Frontal cortex (tissue), 4 donors: ENCODE data around the gene BSG. TPM values are rescaled to one million over a fixed set of nuclear protein-coding genes. Genes with fewer than 3 reads are reported as not detected.
"Not testable (repeated sequence)": the region's sequence is repeated elsewhere in the genome, so short reads cannot be mapped to it uniquely, and the experiment has no call there.

ENCODE experiments used
- DNase-seq, 2 donors: peaks; one replicate each; pipeline ENCODE4 v3.0.0; 2012; ENCODE audit warnings: low spot score in 2 of 2
- FAIRE-seq: peaks from 2 replicates; lab custom pipeline; 2012; peaks lifted over from hg19 to GRCh38; lab: Jason Lieb, UNC
- total RNA-seq: library from RNA; depleted of rRNA; stranded (reverse); fragments of >200 nt; gene quantifications from one replicate; pipeline ENCODE4 v1.2.3, GENCODE V29; 2014
- donor health status: control.
- donor health status: control.
- donor health status: control.

BSG gene
- total RNA-seq, 1 donor from 2014 or later: 114 TPM

DNA sequence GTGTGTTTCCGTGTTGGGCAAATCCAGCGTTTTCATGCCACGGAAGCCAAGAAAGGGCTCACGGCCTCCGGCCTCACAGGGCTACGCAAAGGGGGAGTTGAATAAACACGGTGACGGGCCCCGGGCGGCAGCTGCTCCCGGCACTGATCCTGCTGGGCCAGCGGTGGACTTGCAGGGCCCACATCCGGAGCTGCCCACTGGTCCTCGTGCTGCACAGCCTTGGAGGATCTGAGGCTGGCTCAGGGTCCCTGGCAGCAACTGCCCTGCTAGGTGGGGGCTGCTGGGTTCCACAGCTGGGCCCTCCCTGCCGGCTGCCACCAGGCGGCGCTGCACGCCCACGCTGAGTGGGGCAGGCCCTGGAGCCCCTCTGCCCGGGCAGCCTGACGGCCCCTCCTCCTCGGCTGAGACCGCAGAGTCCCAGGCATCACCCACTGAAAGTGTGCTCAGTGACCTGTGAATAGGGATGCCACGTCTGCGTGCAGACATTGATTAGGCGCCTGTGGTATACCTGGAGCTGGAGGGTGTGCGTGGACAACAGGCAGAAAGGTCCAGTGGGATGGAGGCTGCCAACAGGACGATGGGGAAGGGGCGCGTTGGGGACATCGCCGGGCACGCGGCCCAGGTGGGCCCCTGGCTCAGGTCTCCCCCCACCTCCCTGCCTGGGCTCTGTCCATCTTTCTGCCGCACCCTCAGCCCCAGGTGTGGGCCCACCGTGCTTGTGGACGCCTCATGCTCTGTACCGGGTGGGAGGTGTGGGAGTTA is 12.0 kb downstream of the BSG start:
- FAIRE-seq (no peak), DNase-seq (peak; percentile 81 to 83)

DNA sequence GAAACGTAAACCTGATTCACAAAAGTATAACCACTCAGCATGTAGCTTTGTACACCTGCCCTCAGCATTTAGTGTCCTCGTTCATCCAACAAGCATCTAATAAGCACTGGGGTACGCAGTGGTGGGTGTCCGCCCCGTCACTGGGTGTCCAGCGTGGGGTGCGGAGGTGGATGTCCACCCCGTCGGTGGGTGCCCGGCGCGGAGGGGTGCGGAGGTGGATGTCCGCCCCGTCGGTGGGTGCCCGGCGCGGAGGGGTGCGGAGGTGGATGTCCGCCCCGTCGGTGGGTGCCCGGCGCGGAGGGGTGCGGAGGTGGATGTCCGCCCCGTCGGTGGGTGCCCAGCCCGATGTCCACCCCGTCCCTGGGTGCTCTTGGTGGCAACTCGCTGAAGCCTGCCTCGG is 12.8 kb downstream of the BSG start:
- DNase-seq, FAIRE-seq: not testable (repeated sequence)

DNA sequence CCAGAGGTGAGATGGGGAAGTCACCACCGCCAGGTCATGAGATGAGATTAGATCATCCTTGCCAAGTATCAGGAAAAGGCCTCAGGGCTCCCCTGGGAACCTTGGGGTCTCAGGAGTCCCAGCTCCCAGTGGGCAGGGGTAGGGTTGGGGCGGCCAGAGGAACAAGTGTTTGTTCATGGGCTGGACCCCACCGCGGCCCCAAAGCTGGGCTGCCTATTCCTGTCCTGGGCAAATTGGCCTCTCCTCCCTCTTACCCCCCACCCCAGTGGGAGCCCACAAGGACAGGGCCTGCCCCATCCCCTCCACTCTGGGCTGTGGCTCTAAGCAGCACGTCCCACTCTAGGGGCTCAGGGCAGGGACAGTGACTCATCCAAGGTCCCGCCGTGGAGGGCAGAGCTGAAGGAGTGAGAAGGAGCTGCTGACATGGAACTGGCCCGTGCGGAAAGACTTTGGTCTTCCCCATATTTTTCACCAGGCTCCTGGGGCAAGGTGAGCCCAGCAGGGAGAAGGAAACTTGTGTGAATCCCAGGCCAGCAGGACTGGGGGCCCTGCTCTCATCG is 13.2 kb downstream of the BSG start:
- DNase-seq (no peak), FAIRE-seq (no peak)

DNA sequence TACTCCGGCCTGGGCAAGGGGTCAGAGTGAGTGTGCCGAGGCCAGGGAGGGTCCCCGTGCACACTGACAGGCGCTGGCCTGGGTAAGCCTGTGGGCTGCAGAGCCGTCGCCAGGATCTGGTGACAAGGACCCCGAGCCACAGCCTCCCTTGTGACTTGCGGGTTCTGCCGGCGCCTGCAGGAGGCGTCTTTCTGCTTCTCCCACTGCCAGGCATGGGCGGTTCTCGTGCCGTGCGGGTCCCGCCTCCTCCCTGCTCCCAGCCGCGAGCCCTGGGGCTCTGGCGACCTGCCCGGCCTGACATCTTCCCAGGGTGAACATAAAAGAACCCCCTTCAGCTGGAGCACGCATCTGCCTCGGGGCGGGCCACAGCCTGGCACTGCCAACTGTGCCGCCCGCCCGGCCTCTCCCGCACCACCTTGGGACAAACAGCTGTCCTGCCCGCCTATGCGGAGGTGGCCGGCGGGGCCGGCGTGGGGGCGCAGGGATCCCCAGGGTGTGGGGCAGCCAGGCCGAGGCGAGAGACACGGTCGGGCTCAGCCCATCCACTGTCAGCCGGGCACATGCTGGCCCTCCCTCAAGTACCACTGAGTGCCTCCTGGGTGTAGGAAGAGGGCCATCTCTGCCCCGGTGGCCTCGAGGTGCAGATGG is 15.8 kb downstream of the BSG start:
- peak; percentile 82 to 84 for DNase-seq
- no peak for FAIRE-seq

DNA sequence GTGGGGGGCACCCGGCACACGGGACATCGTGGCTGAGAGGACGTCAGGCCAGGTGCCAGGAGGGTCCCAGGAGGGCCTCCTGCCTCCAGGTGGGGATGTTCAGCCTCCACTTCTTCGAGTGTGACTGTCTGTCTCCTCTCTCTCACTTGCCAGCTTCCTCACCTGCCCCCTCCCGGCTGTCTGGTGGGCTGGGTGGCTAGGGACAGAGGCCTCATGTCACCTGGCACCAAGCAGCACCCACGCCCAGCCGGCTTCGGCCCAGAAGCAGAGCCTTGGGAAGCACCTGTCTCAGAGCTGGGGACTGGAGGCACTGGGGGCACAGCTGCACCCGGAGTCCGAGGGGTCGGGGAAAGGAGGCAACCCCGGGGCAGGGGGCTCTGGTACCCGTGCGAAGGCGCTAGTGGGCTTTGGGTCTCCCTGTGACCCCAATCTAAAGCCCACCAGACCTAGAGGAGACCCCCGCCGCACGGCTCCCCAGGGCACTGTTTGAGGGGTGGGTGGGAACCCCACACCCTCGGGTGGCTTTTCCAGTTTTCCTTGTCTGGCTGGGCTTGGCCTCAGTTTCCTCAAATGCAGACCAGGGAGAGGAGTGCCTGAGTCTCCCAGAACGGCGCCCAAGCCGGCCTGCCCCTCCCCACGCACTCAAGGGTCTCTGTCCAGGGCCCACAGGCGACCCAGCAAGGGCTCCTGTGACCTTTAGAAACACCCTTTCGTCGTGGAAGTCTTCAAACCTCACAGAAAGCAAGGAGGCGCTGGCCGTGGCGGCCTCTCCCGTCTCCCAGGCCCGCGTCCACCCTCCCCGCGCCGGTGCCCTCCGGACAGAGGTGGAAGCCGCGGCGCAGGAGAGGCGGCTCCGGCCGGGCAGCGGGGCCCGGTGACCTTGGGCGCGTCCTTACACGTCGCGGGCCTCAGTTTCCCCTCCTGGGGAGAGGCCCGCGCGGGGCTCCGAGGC is 16.6 kb downstream of the BSG start:
- DNase-seq: no peak
- no peak for FAIRE-seq

DNA sequence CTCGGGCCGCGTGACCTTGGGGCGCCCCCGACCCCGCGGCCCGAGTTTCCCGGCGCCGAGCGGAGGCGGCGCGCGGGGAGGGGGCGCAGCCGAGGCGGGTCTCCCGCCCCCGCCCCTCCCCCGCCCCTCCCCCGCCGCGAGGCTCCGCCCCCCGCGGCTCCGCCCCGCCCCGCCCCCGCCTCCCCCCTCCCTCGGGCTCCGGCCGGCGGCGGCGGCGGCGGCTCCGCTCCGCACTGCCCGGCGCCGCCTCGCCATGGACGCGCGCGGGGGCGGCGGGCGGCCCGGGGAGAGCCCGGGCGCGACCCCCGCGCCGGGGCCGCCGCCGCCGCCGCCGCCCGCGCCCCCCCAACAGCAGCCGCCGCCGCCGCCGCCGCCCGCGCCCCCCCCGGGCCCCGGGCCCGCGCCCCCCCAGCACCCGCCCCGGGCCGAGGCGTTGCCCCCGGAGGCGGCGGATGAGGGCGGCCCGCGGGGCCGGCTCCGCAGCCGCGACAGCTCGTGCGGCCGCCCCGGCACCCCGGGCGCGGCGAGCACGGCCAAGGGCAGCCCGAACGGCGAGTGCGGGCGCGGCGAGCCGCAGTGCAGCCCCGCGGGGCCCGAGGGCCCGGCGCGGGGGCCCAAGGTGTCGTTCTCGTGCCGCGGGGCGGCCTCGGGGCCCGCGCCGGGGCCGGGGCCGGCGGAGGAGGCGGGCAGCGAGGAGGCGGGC is 17.4 kb downstream of the BSG start, which contains the start of gene HCN2:
HCN2 (plus strand) TSS at position 189 of the 703 bp plus-strand sequence; CDS start at position 254, 65 bp downstream.
- DNase-seq: peak; percentile 74 to 80
- FAIRE-seq: no peak

DNA sequence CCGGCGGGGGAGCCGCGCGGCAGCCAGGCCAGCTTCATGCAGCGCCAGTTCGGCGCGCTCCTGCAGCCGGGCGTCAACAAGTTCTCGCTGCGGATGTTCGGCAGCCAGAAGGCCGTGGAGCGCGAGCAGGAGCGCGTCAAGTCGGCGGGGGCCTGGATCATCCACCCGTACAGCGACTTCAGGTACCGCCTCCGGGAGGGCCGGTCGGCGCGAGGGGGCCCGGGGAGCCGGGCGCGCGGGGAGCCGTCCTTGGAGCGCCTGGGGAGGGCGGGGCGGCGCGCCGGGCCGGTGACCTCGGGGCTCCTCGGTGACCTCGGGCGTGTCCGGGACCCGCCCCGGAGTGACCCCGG is 18.0 kb downstream of the BSG start:
- DNase-seq: no peak
- FAIRE-seq: no peak

DNA sequence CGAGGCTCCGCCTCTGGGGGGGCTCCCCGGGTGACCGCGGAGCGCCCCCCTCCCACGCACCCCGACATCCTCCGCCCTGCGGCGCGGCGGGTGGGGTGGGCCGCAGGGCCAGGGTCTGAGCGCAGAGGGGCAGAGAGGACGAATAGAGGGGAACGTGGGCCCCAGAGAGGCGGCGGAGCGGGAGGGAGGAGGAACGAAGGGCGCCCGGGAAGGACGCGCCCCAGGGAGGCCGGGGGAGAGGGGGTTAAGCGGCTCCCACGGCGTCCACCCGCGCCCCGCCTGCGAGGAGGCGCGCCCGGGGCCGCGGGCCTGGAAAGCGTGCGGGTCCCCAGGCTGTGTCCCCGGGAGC is 18.3 kb downstream of the BSG start:
- FAIRE-seq (no peak), DNase-seq (no peak)

DNA sequence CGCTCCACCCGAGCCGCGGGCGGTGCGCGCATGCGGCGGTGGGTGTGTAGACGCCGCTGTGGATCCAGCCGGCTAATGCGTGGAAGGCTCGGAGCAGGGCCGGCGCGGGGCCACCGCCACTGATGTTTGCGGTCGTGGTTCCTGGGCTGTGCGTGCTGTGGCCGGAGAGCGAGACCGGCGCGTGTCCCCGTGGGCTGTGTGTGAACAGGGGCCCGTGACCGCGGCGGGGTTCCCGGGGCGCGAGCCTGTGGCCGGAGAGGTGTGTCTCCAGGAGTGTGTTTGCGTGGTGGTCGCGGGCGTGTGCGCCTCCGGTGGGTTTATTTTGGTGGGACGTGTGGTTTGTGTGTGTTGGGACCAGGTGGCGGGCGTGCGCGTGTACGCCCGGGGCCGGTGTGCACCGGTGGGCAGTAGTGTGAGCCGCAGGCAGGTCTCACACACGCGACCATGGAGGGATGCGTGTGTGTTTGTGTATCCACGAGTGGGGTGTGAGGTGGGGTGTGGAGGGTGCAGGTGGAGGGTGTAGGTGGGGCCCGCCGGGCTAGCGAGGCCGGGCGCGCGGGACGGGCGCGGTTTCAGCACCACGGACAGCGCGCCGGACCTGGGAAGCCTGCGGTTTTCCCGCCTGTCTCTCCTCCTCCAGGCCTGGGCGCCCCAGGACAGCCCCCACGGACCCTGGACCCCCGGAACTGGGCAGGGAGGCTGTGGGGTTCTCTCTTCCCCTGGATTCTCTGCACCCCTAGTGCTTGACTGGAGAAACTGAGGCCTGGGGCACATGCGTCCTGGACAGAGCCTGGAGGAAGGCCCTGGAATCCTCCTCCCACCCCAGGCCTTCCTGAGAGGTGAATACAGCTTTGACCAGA is 18.9 kb downstream of the BSG start:
- FAIRE-seq (no peak), DNase-seq (peak in 1 of 2 donors; percentile 72)

DNA sequence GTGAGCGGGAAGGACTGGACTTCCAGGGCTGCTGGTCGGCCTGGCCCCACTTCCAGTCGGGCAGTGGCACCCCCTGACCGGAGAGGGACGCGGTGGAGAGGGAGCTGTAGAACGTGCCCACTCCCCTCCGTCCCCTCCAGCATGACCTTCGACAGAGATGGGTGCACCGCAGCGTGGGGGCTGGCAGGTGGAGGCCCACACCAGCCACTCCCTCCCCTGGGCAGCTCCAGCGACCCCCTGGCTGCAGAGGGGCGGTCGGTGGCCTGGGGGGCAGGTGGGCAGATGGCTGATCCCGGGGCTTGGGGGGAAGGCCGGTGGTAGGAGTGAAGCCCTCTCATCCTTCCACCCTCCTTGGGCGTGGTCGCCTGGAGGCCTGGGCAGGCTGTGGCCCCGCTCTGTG is 19.7 kb downstream of the BSG start:
- DNase-seq (no peak), FAIRE-seq (no peak)

DNA sequence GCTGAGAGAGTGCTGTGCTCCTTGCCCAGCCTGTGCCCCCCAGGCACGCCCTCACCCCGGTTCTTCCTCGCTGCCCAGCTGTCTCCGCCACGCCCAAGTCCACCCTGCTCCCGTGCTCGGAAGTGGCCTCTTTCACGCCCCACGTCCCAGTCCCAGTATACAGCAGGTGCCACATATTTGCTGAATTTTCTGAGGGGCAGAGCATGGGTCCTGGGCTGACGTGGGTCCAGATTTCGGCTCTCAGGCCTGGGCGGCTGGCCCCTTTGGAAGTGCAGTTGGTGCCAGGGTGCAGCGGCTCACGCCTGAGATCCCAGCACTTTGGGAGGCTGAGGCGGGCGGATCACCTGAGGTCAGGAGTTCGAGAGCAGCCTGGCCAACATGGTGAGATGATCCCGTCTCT is 20.7 kb downstream of the BSG start:
- FAIRE-seq (no peak), DNase-seq (no peak)

DNA sequence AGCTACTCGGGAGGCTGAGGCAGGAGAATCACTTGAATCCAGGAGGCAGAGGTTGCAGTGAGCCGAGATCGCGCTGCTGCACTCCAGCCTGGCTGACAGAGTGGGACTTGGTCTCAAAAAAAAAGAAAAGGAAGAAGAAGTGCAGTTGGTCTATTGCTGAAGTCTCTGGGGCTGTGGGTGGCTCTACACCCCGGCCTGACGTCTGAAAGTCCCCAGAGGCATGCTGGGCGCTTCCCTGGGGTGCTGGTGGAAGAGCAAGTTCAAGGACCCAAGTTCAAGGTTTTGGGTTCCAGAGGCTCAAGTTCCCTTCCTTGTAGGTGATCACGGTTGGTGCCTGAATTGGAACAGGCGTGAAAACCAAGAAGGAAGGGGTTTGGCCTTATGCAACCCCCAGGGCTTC is 21.1 kb downstream of the BSG start:
- DNase-seq (no peak), FAIRE-seq (no peak)

DNA sequence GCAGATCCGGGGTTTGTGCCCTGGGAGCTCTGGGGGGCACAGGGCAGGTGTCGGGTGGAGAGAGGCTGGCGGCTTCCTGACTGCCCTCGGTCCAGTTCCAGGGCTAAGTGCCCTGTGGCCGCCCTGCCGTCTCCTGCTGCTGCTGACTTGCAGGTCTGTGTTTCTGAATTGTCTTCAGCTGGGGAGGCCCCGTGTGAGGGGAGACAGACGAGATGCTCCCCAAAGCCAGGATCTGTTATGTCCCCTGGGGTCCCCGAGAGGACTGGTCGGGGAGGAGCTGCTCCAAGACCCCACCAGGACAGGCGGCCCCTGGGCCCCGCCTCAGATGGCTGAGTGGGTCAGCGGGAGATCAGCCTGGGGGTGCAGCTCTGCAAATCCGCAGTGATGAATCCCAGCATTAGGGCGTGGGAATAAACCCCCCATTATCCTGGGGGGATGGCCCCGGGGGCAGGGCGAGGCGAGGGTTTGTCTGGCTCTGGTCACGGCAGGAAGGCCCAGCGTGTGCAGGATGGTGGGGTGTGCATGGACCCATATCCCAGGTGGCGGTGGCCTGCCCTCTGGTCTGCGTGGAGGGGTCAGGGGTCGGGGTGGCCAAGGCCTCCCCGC is 22.0 kb downstream of the BSG start:
- DNase-seq (no peak), FAIRE-seq (no peak)

DNA sequence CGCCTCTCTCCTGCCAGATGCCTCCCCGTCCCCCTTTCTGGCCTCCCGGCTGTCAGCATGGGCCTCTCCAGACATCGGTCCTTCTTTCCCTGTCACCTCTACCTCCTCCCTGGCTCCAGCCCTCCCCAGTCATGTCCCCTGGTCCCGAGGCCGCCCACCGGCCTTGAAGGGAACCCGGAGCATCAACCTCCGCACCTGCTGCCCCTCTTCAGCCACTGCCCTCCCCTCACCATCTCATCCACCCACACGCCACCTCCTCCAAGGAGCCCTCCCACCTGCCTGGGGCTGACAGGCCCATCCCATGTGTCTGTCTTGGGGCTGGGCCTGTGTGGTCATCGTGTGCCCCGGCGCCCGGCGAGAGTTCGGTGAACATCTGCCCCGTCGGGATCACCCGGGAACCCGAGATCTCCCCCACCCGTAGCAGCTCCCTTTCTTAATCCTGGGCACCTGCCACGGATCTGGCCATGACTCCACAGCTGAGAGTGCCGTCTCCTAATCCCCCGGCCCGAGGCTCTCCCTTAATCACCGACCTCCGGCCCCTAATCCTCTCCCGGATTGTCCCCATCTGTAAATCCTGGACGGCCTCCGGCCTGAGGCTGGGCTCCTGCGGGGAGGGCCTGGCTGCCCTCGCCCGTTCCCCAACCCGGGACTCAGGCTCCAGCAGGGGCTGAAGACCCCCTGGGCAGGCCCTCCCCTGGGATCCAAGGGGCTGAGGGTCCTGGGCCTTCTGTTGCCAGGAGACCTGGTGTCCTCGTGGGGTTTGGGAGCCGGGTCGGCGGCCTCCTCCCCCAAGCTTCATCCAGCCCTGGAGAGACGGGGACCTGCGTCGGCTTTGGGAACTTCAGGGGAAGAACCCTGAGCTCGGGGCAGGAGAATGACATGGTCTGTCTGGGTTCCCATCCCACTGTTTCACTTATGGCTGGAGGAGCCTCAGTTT is 23.2 kb downstream of the BSG start:
- FAIRE-seq (no peak), DNase-seq (no peak)

DNA sequence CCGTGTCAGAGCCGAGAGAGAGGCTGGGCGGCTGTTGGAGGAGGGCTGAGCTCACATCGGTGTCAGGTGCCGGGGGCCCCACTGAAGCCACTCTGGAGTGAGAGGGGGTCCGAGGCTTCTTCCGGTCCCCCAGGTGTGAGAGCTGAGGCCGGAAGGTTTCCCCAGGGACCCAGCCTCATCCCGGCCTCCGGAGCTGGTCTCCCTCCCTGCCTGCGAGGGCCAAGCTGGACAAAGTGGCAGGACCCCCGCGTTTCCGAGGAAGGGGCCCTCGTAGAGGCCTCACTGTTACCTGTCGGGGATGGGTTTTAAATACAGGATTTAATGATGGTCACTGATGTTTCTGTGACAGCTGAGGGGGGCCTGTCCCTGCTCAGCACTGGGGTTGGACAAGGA is 23.9 kb downstream of the BSG start:
- no peak for DNase-seq
- FAIRE-seq: no peak

DNA sequence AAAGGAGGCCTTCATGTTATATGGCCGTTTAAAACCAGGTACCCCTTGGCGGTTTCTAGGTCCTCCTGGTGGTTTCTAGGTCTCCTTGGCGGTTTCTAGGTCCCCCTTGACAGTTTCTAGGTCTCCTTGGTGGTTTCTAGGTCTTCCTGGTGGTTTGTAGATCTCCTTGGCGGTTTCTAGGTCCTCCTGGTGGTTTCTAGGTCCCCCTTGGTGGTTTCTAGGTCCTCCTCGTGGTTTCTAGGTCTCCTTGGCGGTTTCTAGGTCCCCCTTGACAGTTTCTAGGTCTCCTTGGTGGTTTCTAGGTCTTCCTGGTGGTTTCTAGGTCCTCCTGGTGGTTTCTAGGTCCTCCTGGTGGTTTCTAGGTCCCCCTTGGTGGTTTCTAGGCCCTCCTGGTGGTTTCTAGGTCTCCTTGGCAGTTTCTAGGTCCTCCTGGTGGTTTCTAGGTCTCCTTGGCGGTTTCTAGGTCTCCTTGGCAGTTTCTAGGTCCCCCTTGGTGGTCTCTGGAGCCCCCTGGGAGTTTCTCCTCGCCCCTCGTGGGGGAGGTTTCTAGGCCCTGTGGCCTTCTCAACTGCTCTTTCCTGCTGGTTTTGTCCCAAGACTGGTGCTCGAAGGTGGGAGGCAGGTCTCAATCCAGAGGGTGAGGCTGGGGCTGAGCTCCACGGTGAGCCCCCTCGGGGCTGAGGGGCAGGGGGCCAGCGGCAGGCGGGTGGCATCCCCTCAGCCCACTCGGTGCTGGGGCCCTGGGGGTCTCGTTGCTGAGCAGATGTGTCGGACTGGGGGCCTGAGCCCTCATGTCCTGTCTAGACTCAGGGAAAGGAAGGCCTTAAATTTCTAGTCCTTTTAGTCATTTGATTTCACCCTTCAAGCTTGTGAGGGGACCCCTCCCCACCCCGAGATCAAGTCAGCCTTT is 25.3 kb downstream of the BSG start:
- DNase-seq (no peak), FAIRE-seq (no peak)
